Measurements from ENCODE around the gene SLC30A2.

SLC30A2 gene

DNA sequence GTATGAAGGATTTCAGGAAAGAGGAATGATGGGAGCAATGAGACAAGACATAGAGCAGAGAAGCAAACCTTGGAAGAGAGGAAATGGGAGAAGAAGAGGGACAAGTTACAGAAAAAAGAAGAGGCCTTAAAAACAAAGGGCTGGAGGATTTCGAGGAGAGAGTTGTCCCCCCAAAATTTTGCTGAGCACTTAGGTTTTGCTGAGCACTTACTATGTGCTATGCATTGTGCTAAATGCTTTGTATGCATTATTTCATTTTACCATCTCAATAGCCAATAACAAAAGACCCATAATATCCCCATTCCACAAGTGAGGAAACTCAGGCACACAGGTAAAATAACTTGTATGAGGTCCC lies 24.0 kb upstream of the SLC30A2 start:
- DNase-seq = no peak

DNA sequence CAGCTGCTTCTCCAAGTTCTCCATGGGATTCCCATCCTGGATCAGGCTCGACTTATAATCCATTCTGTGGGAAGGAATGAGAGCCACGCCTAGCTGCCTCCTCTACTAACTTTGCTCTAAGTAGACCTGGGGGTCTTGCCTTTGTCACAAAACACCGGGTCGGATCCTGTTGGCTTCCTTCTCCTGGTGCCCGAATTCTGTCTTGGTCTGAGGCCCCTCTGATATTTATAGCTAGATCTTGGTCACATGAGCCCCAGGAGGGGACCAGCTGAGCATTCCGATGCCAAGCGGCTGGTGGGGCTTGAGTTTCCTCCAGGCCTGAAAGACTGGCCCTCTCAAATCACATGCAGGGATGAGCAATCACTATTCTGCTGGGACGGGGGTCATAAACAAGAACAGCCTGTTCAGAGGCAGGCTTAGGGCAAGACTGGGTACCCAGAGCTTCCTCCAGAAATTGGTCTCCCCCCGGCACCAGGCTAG lies 21.6 kb upstream of the SLC30A2 start, which contains the start of gene TRIM63:
TSS of gene TRIM63 (minus strand) at position 199 of the 480 bp plus-strand sequence. CDS start at position 63, 136 bp downstream.
- no peak for DNase-seq

DNA sequence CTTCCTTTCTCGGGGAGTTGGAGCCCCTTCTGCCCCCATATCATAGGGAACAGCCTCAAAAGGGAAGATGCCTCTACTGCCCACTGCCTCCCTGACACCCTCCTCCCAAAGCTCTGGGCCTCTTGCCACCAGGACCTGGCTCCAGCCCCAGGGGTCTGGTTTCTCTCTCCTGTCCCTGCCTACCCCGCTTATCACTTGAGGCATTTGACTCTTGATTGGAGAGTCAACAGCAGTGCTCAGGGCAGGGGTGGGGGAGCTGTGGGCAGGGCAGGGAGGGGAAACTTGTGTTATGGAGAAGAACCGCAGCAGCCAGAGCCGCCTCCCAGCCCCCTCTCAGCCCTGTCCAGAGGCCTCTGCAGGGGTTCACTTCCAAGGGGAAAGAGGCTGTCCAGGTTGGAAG lies 20.9 kb upstream of the SLC30A2 start:
- DNase-seq = no peak

DNA sequence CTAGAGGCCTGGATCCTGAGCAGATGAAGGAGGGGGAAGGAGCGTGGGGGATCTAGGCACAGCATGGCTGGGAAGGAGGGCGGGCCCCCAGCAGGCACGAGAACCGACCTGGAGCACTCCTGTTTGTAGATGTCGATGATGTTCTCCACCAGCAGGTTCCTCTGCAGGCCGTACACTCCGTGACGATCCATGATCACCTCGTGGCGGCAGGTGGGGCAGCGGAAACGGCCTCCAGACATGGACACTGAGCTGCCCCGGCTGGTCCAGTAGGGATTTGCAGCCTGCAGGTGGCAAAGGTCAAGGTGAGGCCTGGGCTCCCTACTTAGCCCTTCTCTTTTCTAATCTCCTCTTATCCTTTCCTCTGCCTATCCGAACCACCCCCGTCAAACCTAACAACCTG lies 20.2 kb upstream of the SLC30A2 start:
- no peak for DNase-seq

DNA sequence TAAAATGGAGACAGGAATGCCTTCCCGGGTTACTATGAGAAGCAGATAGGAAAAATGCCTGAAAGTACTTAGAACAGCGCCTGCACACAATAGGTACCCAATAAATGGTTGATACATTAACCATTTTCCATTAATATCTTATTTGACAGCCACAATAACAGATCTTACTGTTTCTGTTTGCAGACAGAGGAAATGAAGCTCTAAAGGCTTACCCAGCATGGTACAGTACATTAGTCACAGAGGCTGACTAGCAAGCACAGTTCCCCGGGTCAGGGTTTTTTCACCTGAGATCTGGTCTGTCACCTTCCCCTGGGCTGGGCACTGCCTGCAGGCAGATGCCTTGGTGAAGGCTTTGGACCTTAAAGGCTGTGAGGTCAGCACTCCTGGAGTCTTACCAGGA lies 18.6 kb upstream of the SLC30A2 start:
- DNase-seq = no peak

DNA sequence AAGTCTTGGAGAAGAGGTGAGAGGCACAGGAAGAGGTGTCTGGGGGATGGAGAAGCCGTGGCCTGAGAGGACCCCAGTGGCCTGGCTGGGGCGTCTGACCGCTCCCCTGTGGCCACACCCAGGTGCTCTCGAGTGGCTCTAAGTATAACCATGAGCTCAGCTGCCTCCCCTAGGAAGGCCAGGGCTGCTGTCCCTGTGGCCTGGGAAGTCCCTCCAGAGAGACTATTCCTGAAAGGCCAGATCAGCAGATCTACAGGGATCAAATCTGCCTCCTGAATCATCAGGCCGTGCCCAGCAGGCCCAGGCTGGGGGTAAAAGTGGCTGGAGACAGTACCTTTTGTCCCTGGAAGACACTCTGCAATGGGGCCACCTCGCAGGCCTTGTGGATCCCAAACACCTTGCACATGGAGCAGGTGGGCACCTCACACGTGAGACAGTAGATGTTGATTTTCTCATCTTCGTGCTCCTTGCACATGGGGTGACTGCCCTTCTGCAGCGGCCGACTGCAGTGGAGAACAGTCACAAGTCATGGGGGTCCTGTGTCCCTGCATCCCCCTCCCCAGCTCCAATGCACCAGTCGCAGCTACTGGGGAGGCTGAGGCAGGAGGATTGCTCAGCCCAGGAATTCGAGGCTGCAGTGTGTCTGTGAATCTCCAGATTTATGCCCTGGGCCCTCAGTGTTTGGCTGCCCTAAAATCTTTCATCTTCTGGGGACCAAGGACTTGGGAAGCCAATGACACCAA lies 15.1 kb upstream of the SLC30A2 start:
- DNase-seq = no peak

DNA sequence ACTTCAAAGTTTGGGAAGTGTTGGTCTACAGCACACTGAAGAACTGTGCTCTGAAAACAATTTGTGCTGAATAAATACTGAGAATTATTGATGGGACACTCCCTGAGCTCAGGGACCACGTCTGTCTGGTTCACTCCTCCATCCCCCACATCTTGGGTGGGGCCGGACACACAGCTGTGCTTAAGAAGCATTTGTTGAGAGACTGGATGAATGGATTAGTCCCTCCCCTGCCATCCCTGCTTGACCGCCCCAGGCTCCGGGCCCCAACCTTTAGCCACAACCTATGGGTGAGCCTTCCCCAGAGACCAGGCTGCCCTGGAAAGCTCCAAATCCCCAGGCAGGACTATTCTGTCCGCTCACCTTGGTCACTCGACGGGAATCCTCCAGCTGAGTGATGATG lies 14.0 kb upstream of the SLC30A2 start:
- DNase-seq = no peak

DNA sequence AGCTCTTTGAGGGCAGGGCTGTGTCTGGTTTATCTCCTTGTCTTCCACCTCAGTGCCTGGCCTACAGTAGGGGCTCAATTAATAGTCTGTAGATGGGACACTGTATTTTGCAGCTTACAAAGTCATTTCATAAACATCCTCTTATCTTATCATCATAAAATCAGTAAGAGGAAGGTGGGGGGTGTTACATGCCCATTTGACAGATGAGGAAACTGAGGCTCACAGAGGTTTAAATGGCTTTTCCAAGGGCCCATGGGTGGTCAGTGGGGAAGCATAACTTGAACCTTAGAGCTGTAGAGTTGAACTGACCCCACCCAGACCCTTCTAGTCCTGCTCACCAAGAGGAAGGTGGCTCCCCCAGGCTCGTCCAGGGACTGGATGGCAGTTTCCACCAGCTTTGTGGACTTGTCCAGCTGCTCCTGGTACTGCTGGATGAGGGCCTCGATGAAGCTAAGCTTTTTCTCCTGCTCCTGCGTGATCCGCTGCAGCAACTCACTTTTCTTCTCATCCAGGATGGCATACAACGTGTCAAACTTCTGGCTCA lies 12.2 kb upstream of the SLC30A2 start:
- no peak for DNase-seq

DNA sequence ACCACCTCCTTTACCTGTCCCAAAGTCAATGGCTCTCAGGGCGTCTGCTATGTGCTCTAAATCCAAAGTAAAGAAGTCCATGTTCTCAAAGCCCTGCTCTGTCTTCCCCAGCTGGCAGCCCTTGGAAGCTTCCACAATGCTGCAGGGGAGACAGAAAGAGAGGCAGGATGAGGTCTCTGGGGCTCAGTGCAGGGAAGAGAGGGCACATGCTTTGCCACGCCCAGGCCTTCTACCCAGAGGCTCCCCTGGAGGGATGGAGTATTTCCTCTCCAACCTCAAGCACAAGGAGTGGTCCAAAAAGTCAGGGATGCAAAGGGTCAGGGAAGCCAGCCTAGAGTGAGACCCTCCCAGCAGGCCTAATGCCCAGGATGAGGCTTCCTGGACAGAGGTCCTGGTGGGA lies 11.3 kb upstream of the SLC30A2 start:
- no peak for DNase-seq

DNA sequence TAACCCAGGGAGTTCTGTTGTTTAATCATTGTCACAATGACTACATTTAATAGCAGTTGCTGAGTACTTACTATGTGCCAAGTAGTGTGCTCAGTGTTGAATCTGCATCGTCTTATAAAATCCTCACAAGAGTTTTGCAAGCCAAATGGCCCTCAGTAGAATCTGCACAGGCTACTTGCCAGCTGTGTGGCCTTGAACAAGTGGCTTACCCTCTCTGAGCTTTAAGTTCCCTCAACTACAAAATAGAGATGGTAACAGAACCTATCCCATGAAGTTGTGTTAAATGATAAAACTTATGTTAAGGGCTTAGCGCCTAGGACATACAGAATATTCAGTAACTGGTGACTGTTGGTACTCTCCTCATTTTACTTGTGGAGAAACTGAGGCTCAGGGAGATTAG lies 9.1 kb upstream of the SLC30A2 start:
- no peak for DNase-seq

DNA sequence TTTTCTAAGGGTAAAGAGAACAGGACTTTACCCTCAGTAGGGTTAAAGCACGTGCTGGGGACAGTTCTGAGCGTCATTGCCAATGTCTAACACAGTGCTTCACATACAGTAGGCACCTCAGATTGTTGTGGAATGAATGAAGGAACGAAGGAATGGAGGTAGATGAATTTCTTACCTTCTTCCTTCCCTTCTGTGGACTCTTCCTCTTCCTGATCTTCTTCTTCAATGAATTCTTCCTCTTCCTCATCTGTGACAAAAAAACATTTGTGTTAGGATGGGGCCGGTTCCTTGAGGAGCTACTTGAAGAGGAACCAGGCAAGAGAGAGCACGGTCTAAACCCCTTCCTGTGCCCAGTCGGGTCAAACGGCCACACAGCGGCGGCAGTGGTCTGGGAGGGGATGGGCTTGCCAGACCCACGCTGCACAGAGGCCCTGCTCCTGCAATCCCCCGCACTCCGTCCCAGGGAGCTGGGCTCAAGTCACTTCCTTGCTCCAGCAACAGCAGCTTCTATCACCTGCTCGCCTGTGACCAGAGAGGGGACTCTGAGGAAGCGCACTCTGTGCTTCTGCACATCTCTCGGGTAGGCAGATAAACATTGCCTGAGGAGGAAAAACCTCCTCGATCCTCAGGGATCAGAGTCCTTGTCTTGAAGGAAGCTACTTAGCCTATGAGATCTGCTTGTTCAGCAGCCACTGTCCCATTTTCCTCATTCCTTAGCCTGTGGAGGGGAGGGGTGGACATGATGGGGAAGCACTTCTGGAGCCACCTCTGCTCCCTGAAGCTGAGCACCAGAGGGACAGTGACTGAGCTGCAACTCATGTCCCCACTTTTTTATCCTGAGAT lies 8.0 kb upstream of the SLC30A2 start:
- DNase-seq = no peak

DNA sequence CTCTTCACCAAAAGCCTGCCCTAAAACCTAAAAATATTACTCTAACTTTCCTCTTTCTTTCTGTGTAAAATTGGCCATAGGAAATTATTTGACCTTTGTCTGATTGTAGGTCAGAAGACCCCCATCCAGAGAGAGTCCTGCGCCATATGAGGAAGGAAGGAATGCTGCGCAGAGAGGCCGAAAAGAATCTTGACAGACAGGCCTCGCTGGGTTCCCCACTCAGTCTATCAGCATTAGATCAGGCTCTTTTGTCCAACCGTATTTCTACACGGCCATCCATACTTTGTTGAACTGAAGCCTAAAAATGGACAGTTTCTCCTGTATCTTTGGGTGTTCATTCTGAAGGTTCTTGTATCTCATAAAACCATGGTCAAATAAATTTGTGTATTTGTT lies 4.3 kb upstream of the SLC30A2 start:
- no peak for DNase-seq

DNA sequence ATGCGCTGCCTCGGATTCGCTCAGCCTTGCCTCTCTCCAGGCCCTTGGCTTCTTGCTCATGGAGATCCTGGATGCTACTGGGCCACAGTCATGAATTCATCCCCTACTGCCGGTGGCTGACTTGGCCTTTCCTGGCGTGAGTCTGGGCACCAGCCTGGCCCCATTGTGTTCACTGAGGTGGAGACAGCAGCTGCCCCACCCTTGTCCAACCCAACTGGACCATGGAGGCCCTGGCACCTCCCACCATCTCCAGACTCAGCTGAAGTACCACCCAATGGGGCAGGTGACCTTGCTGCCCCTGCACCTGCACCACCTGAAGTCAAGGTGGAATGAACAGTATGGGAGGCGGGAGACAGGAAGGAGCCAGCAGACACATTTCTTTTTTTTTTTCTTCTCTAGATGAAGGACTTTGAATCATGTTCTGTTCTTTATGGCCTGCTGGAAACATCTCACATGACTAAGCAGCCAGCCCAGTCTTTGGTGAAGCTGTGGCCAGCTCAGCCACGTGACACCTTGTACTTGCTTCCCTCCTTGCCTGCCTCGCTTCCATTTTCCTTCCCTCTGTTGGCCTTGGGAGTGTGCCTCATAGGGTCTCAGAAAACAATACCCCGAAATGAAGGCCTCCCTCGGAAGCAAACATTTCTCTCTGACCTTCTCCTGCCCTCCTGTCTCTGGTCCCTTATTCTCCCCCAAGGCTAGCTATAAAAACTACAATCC lies 3.8 kb upstream of the SLC30A2 start:
- no peak for DNase-seq

DNA sequence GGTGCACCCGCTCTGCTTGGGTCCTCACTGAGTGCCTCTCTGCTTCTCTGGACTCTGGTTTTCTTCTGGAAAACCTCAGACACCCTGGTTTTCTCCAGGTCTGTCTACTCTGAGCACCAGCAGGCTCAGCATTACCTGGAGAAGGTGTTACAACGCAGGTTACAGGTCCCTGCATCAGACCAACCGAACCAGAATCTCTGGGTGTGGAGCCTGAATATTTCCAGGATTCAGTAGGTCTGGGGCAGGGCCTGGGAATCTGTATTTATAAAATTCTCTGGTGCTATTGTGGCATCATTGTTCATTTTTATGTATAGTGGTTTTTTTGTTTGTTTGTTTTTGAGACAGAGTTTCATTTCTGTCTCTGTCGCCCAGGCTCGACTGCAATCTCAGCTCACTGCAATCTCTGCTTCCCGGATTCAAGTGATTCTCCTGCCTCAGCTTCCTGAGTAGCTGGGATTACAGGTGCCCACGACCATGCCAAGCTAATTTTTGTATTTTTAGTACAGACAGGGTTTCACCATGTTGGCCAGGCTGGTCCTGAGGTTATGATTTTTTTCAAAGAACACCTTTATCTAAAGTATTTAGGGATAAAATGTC lies 1.5 kb upstream of the SLC30A2 start:
- DNase-seq = no peak

DNA sequence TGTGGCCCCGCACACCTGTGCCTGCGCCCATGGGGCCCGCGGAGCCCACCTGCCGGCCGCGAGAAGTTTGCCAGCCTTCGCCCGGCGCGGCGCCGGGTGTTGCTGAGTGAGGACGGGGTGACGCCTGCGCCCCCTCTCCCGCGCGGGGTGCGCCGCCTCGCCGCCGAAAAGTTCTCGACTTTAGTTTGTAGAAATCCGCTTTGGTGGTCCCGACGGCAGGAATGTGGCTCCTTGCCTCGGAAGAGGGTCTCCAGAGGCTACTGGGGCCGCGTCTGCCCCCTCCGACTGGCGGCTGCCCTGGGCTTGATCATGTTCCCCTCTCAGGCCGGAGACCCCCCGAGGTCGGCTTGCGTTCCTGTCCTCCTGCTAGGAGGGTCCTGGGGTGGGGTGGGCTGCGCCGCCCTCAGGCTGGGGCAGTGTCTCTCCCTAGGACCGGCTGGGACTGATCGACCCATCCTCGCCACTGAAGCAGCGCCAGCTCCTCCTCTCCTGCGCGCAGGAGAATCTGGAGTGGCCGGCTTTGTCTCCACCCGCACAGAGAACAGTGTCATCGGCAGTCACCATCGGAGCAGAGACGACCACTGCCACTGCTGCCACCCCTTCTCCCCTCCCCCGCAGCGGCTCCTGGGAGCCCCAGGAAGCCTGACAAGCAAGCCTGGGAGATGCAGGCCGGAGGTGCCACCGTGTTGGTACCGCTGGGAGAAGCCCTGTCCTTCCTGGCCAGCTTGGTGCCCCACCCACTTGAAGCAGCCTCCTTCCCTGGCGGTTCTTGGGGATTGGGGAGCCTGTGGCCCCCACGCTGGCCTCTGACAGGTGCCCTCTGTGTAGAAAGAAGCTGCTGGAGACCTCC lies 553 bp upstream of the SLC30A2 start:
- DNase-seq = no peak

DNA sequence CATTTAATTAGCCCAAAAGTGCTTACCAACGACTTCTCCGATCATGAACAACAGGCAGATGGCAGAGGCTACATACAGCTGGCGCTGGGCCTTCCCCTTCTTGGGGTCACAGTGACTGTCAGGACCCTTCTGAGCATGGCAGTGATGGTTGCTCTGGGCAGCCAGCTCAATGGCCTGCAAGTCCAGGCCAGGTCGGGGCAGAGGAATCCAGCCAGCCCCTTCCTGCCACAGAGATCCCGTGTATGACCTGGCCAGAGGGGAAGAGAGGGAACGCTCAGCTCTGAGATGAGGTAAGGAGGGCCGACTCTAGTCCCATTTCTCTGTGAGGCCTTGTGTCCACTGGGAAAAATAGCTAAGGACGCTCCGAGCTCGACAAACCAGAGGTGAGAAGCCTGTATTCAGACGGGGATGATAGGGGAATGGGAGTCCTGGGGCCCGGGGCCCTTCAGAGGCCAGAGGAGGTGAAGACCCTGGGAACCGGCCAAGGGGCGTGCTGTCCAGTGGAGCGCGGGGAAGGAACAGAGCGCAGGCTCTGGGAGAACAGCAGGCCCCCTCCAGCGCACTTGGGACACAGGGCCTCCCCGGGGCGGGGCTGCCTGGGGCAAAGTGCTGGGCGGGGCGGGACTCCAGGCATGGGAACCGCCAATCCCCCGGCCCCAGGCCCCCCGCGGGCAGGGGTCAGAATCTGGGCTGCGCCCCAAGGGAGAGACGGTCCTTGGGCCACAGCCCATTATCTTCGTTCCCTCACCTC lies 772 bp downstream of the SLC30A2 start:
- DNase-seq = no peak

DNA sequence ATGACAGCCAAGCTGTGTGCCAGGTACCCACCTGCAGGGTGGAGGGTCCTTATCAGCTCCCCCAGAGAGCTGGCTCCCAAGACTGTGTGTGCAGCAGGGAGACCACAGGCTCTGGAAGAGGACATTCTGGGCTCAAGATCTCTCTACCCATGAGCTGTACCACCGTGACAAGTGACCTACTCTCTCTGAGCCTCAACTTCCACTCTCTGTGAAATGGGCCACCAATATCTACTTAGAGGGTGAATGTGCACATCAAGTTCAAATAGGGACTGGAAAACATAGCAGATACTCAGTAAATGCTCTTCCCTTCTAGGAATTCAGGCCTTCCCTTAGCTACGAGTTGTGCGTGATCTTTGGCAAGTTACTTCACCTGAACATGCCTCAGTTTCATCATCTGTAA lies 1.5 kb downstream of the SLC30A2 start:
- no peak for DNase-seq

DNA sequence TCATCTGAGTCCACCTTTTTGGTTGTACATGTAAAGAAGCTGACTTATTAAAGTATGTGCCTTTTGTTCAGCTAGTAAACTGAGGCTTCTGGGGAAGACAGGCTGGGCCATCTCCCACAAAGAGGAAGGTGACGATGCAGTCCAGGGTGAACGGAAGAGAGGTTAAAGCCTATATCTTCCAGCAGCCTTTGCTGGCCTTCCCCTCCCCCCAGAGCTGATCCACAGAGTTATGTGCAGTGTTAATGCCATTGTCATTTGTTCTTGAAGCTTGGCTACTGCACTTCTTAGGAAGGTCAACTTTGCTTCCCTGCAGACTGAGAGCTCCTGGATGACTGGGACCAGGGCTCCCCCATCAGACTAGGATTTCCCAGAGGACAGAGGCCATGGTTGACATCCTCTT lies 2.2 kb downstream of the SLC30A2 start:
- DNase-seq = no peak

DNA sequence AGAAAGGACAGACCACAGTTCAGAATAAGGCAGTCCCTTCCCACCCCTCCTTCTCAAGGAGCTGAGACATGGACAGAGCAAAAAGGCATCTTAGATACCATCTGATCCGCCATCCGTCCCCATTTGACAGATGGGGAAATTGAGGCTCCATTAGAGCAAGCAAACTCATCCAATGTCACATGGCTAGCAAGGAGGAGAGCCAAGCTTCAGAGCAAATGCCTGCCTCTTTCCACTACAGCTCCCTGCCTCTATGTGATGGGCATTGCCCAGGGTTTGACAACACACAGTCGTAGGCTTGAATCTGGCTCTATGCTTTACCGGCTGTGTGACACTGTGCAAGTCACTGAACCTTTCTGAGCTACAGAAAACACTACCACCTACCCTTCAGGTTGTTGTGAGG lies 3.9 kb downstream of the SLC30A2 start:
- DNase-seq = no peak

DNA sequence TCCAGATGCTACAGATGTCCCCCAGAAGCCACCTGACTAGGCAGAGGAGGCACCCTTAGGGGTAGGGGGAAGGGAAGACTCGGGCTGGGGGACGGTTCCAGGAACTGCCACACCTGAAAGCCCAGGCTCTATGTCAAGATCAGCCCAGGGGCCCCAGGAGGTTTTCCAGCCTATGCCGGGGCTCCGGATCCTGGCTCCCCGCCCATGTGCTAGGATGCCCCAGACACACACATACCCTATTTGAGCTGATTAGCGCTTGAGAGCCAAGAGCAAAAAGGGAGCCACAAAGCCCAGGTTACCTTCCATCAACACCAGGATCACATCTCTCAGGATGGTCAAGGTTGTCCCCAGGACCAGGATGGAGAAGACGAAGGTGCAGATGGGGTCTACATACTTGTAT lies 4.5 kb downstream of the SLC30A2 start:
- DNase-seq = no peak

DNA sequence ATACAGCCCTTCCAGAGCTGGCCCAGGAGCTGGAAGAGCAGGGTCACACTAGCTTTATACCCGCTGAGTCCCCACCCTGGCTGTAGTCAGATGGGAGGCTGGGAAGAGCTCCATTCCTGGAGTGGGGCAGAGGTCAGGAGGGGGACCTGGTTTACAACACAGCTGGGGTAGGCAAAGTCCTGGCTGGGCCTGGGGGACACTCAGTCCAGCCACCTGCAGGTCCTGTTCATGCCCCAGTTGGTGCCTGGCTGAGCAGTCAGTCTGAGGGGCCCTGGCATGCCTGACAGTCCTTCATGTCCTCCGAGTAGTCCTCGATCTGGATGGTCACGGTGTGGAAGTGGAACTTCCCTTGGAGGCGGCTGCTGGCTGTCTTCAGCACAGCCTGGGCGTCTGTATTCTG lies 7.0 kb downstream of the SLC30A2 start:
- no peak for DNase-seq
